Astrocyte (in vitro differentiated cells and primary cell): Measurements from ENCODE around the gene ZDHHC8. TPM values are rescaled to one million over a fixed set of nuclear protein-coding genes. Genes with fewer than 3 reads are reported as not detected.

Source experiments
- DNase-seq: peaks from one replicate; pipeline ENCODE4 v3.0.0-alpha.2; 2010; ENCODE audit warnings: low read depth
- FAIRE-seq: peaks from 2 replicates; lab custom pipeline; 2011; peaks lifted over from hg19 to GRCh38; lab: Jason Lieb, UNC
- H2AFZ ChIP-seq: 2 replicates; pipeline ENCODE4 v1.6.0; 2012; ENCODE audit warnings: low read depth, low read length, inconsistent platforms
- H3K27ac ChIP-seq: 2 replicates; pipeline ENCODE4 v1.5.1; 2011; ENCODE audit warnings: low read depth, low read length, inconsistent platforms
- H3K27me3 ChIP-seq: 2 replicates; pipeline ENCODE4 v1.6.0; 2011; ENCODE audit warnings: low read length, inconsistent platforms; ENCODE audit not compliant: insufficient read depth
- H3K36me3 ChIP-seq: 2 replicates; pipeline ENCODE4 v1.5.1; 2011; ENCODE audit warnings: low read length, inconsistent platforms; ENCODE audit not compliant: insufficient read depth
- H3K4me1 ChIP-seq: 2 replicates; pipeline ENCODE4 v1.5.1; 2011; ENCODE audit warnings: low read length, inconsistent platforms; ENCODE audit not compliant: insufficient read depth
- H3K4me2 ChIP-seq: 2 replicates; pipeline ENCODE4 v1.6.0; 2012; ENCODE audit warnings: low read length, inconsistent platforms
- H3K4me3 ChIP-seq: 2 replicates; pipeline ENCODE4 v1.5.1; 2011; ENCODE audit warnings: low read depth, mild to moderate bottlenecking, low read length, inconsistent platforms; ENCODE audit not compliant: insufficient read depth
- H3K79me2 ChIP-seq: 2 replicates; pipeline ENCODE4 v1.6.0; 2012; ENCODE audit warnings: mild to moderate bottlenecking, low read length, inconsistent platforms; ENCODE audit not compliant: insufficient read depth
- H3K9ac ChIP-seq: 2 replicates; pipeline ENCODE4 v1.6.0; 2012; ENCODE audit warnings: mild to moderate bottlenecking, low read length, inconsistent platforms
- H3K9me3 ChIP-seq: 2 replicates; pipeline ENCODE4 v1.5.1; 2012; ENCODE audit warnings: low read depth, mild to moderate bottlenecking, low read length, inconsistent platforms; ENCODE audit not compliant: insufficient read depth
- H4K20me1 ChIP-seq: 2 replicates; pipeline ENCODE4 v1.6.0; 2012; ENCODE audit warnings: low read length, inconsistent platforms; ENCODE audit not compliant: insufficient read depth
- H3K27ac Mint-ChIP-seq: one replicate; pipeline ENCODE4 v1.8.0; 2021; ENCODE audit warnings: mild to moderate bottlenecking, mixed read lengths; ENCODE audit not compliant: unreplicated experiment
- H3K27me3 Mint-ChIP-seq: one replicate; pipeline ENCODE4 v1.8.0; 2021; ENCODE audit warnings: low read depth, mixed read lengths; ENCODE audit not compliant: unreplicated experiment
- H3K36me3 Mint-ChIP-seq: one replicate; pipeline ENCODE4 v1.8.0; 2021; ENCODE audit warnings: low read depth, mixed read lengths; ENCODE audit not compliant: unreplicated experiment
- H3K4me1 Mint-ChIP-seq: one replicate; pipeline ENCODE4 v1.8.0; 2021; ENCODE audit warnings: low read depth, mixed read lengths; ENCODE audit not compliant: unreplicated experiment
- H3K4me3 Mint-ChIP-seq: one replicate; pipeline ENCODE4 v1.8.0; 2021; ENCODE audit warnings: mild to moderate bottlenecking, moderate library complexity, mixed read lengths; ENCODE audit not compliant: unreplicated experiment
- H3K9me3 Mint-ChIP-seq: one replicate; pipeline ENCODE4 v1.8.0; 2021; ENCODE audit warnings: mild to moderate bottlenecking, mixed read lengths; ENCODE audit not compliant: unreplicated experiment
- CTCF ChIP-seq: IDR thresholded peaks from 2 replicates; pipeline ENCODE4 v1.5.1; 2011; ENCODE audit warnings: low read depth, mild to moderate bottlenecking, inconsistent platforms, low read length, moderate library complexity; ENCODE audit not compliant: insufficient read depth
- EZH2 ChIP-seq: IDR thresholded peaks from 2 replicates; pipeline ENCODE4 v1.6.1; 2012; ENCODE audit warnings: mild to moderate bottlenecking, low read length, inconsistent platforms; ENCODE audit not compliant: insufficient read depth
- microRNA-seq: library from miRNA; unstranded; fragments of <30 nt; microRNA quantifications from one replicate; pipeline ENCODE4 v1.2.0, GENCODE V29; 2020
- total RNA-seq: library from RNA; stranded (reverse); gene quantifications from 2 replicates; pipeline ENCODE4 v1.2.1, GENCODE V29; 2021

ZDHHC8 gene
- total RNA-seq, 1 donor from 2014 or later = 88.3 TPM

GRCh38 chr22:20194681-20195593, 63.3 kb downstream of the ZDHHC8 start:
- Mint-ChIP-seq H3K4me1 (no peaks in the 10 kb centered on the region), H3K27ac (no peak overlapping the region), H3K27me3 (peaks cover 40% of the 10 kb centered on the region), H3K4me3 (no peak overlapping the region), H3K9me3 (no peaks in the 10 kb centered on the region), H3K36me3 (no peaks in the 10 kb centered on the region)
- H4K20me1 ChIP-seq = no peaks in the 10 kb centered on the region
- DNase-seq (no peak), FAIRE-seq (no peak)
- no peaks in the 10 kb centered on the region for H3K36me3 ChIP-seq
- H3K9me3 ChIP-seq = no peaks in the 10 kb centered on the region
- H3K27ac ChIP-seq = no peak overlapping the region
- no peaks in the 10 kb centered on the region for H3K4me1 ChIP-seq
- peaks cover 3% of the 10 kb centered on the region for H3K27me3 ChIP-seq
- TF ChIP-seq CTCF (no peak), EZH2 (no peak)
- H2AFZ ChIP-seq = no peak overlapping the region
- no peak overlapping the region for H3K4me3 ChIP-seq
- no peaks in the 10 kb centered on the region for H3K79me2 ChIP-seq
- no peak overlapping the region for H3K4me2 ChIP-seq
- no peak overlapping the region for H3K9ac ChIP-seq

GRCh38 chr22:20196094-20196842, 64.7 kb downstream of the ZDHHC8 start:
- H3K4me3 ChIP-seq = no peak overlapping the region
- no peak for FAIRE-seq

More at GRCh38 chr22:20196094-20196842, 64.7 kb downstream of the ZDHHC8 start:
- Histone ChIP-seq H3K79me2 (no peaks in the 10 kb centered on the region), H3K36me3 (no peaks in the 10 kb centered on the region), H4K20me1 (no peaks in the 10 kb centered on the region), H2AFZ (no peak overlapping the region), H3K4me2 (no peak overlapping the region), H3K27ac (no peak overlapping the region), H3K4me1 (no peaks in the 10 kb centered on the region), H3K9ac (no peak overlapping the region), H3K9me3 (no peaks in the 10 kb centered on the region), H3K27me3 (peaks cover 3% of the 10 kb centered on the region)
- Mint-ChIP-seq H3K4me1 (no peaks in the 10 kb centered on the region), H3K4me3 (no peak overlapping the region), H3K36me3 (no peaks in the 10 kb centered on the region), H3K27me3 (peaks cover 31% of the 10 kb centered on the region), H3K9me3 (no peaks in the 10 kb centered on the region), H3K27ac (no peak overlapping the region)
- TF ChIP-seq CTCF = no peak
- DNase-seq = no peak

Small RNA genes lying within 50 kb of the gene (microRNA-seq; reads per million reads assigned to microRNA genes)
- not detected for gene MIR6816

Other genes starting within 250 kb of the ZDHHC8 start
- gene COMT, start 190.0 kb upstream of the ZDHHC8 start, total RNA-seq = 116 and 120 TPM in 2 replicates
- 19.8 and 25.7 TPM in 2 replicates for gene TXNRD2, start 190.0 kb upstream of the ZDHHC8 start, total RNA-seq
- gene ARVCF, start 115.0 kb upstream of the ZDHHC8 start, total RNA-seq = 11.0 and 17.9 TPM in 2 replicates
- 28.0 TPM in 2 replicates for gene TANGO2, start 110.7 kb upstream of the ZDHHC8 start, total RNA-seq
- gene DGCR8, start 51.6 kb upstream of the ZDHHC8 start, total RNA-seq = 28.1 and 29.0 TPM in 2 replicates
- 149 and 164 TPM in 2 replicates for gene RANBP1, start 15.7 kb upstream of the ZDHHC8 start, total RNA-seq
- gene TRMT2A, start 14.6 kb upstream of the ZDHHC8 start, total RNA-seq = 32.9 and 35.1 TPM in 2 replicates
- gene CCDC188, start 19.3 kb downstream of the ZDHHC8 start, total RNA-seq = not detected in 2 replicates
- gene RTN4R, start 136.5 kb downstream of the ZDHHC8 start, total RNA-seq = 1.9 and 2.9 TPM in 2 replicates
- 33.3 and 33.7 TPM in 2 replicates for gene DGCR6L, start 188.3 kb downstream of the ZDHHC8 start, total RNA-seq